IMR-90 (cell line): ENCODE results near the gene GAPVD1. TPM values are rescaled to one million over a fixed set of nuclear protein-coding genes. Genes with fewer than 3 reads are reported as not detected.

Source experiments
- ATAC-seq: fragments of 200-7000 bp; cut with Tn5 transposase; 2 replicates; pipeline ENCODE4 v1.9.1; 2020; ENCODE audit warnings: low read depth, mild to moderate bottlenecking, moderate library complexity
- BruUV-seq: library from RNA; stranded (reverse); fragments of 400-500 nt; replicated peaks from 2 replicates; lab custom pipeline; 2021; lab: Mats Ljungman, UMichigan
- CTCF ChIA-PET: fragments of 300-600 bp; formaldehyde crosslinking; extraction: SDS; loops from one replicate; lab custom pipeline; 2021; ENCODE audit warnings: antibody characterized with exemption; lab: Yijun Ruan, JAX
- POLR2A ChIA-PET: fragments of 300-600 bp; sonication (Branson Sonifier 250); formaldehyde crosslinking; loops from one replicate; lab custom pipeline; 2022; ENCODE audit warnings: antibody characterized with exemption; ENCODE audit not compliant: unreplicated experiment; lab: Charles Lee
- DNase-seq: peaks from one replicate; pipeline ENCODE4 v3.0.0; 2013
- H2AFZ ChIP-seq: replicated peaks from 2 replicates; pipeline ENCODE3; 2013; ENCODE audit warnings: low read length, mild to moderate bottlenecking; ENCODE audit not compliant: poor library complexity
- H2AK5ac ChIP-seq: 2 replicates; pipeline ENCODE4 v1.6.1; 2013; ENCODE audit warnings: low read depth, low read length, inconsistent platforms
- H2AK9ac ChIP-seq: replicated peaks from 2 replicates; pipeline ENCODE3; 2013; ENCODE audit warnings: mild to moderate bottlenecking, low read depth, low read length, moderate library complexity; ENCODE audit not compliant: poor library complexity
- H2BK120ac ChIP-seq: 2 replicates; pipeline ENCODE4 v1.6.1; 2013; ENCODE audit warnings: low read depth, low read length, inconsistent platforms
- H2BK15ac ChIP-seq: 3 replicates; pipeline ENCODE4 v1.6.1; 2013; ENCODE audit warnings: low read depth, low read length, inconsistent platforms
- H2BK20ac ChIP-seq: 2 replicates; pipeline ENCODE4 v1.6.1; 2013; ENCODE audit warnings: low read depth, mild to moderate bottlenecking, inconsistent platforms, low read length, moderate library complexity
- H2BK5ac ChIP-seq: 2 replicates; pipeline ENCODE4 v1.6.1; 2013; ENCODE audit warnings: mild to moderate bottlenecking, low read depth, low read length, inconsistent platforms; ENCODE audit not compliant: poor library complexity, severe bottlenecking
- H3K14ac ChIP-seq: replicated peaks from 2 replicates; pipeline ENCODE4 v1.6.1; 2013; ENCODE audit warnings: low read depth, low read length, inconsistent platforms
- H3K18ac ChIP-seq: 2 replicates; pipeline ENCODE4 v1.6.1; 2013; ENCODE audit warnings: low read depth, low read length, control low read depth
- H3K23ac ChIP-seq: 2 replicates; pipeline ENCODE4 v1.6.1; 2013; ENCODE audit warnings: low read depth, low read length, inconsistent platforms
- H3K27ac ChIP-seq: 2 replicates; pipeline ENCODE4 v1.5.1; 2013; ENCODE audit warnings: mild to moderate bottlenecking, control low read depth, low read length; ENCODE audit not compliant: insufficient read depth
- H3K27me3 ChIP-seq: 2 replicates; pipeline ENCODE4 v1.6.1; 2013; ENCODE audit warnings: low read length; ENCODE audit not compliant: control insufficient read depth, insufficient read depth
- H3K36me3 ChIP-seq: 2 replicates; pipeline ENCODE4 v1.6.1; 2013; ENCODE audit warnings: low read length, mixed read lengths; ENCODE audit not compliant: control insufficient read depth, insufficient read depth
- H3K4ac ChIP-seq: 2 replicates; pipeline ENCODE4 v1.6.1; 2013; ENCODE audit warnings: low read depth, low read length, inconsistent platforms
- H3K4me1 ChIP-seq: 2 replicates; pipeline ENCODE4 v1.6.1; 2013; ENCODE audit warnings: low read length, mixed read lengths; ENCODE audit not compliant: control insufficient read depth, insufficient read depth
- H3K4me2 ChIP-seq: 2 replicates; pipeline ENCODE4 v1.6.1; 2013; ENCODE audit warnings: low read depth, mild to moderate bottlenecking, control low read depth, low read length, moderate library complexity
- H3K4me3 ChIP-seq: 2 replicates; pipeline ENCODE4 v1.5.1; 2013; ENCODE audit warnings: low read depth, mild to moderate bottlenecking, control low read depth, low read length, moderate library complexity; ENCODE audit not compliant: insufficient read depth
- H3K56ac ChIP-seq: 2 replicates; pipeline ENCODE4 v1.6.1; 2013; ENCODE audit warnings: low read length, inconsistent platforms; ENCODE audit not compliant: insufficient read depth; ENCODE audit errors: extremely low read depth
- H3K79me1 ChIP-seq, 2 experiments: 2 replicates each; pipeline ENCODE4 v1.6.1; 2013; ENCODE audit warnings: low read length in 2 of 2, inconsistent platforms in 1 of 2, low read depth in 1 of 2
- H3K9ac ChIP-seq: 2 replicates; pipeline ENCODE4 v1.6.1; 2013; ENCODE audit warnings: low read depth, low read length, control low read depth
- H3K9me1 ChIP-seq: 2 replicates; pipeline ENCODE4 v1.6.1; 2013; ENCODE audit warnings: low read length, inconsistent platforms; ENCODE audit not compliant: insufficient read depth
- H3K9me3 ChIP-seq: 2 replicates; pipeline ENCODE4 v1.6.1; 2013; ENCODE audit warnings: low read length; ENCODE audit not compliant: control insufficient read depth, insufficient read depth
- H4K20me1 ChIP-seq: 2 replicates; pipeline ENCODE4 v1.6.1; 2013; ENCODE audit warnings: low read length, inconsistent platforms; ENCODE audit not compliant: insufficient read depth
- H4K5ac ChIP-seq: 2 replicates; pipeline ENCODE4 v1.6.1; 2013; ENCODE audit warnings: mild to moderate bottlenecking, low read depth, low read length, control low read depth
- H4K8ac ChIP-seq, 2 experiments: 2 replicates each; pipeline ENCODE4 v1.6.1; 2013; ENCODE audit warnings: low read depth in 2 of 2, low read length in 2 of 2, control low read depth in 1 of 2, inconsistent platforms in 1 of 2
- H4K91ac ChIP-seq: 2 replicates; pipeline ENCODE4 v1.6.1; 2013; ENCODE audit warnings: low read depth, low read length, inconsistent platforms; ENCODE audit not compliant: insufficient read depth
- BHLHE40 ChIP-seq: fragments of 150-350 bp; IDR thresholded peaks from 2 replicates; pipeline ENCODE4 v1.6.1; 2016; ENCODE audit warnings: mild to moderate bottlenecking, low read depth, low read length
- CEBPB ChIP-seq: IDR thresholded peaks from 2 replicates; pipeline ENCODE4 v1.6.1; 2012; ENCODE audit warnings: low read depth, low read length, improper control_type of control experiment
- CHD1 ChIP-seq: IDR thresholded peaks from 2 replicates; pipeline ENCODE4 v1.6.1; 2012; ENCODE audit warnings: low read depth, low read length, improper control_type of control experiment
- FOS ChIP-seq: fragments of 150-350 bp; IDR thresholded peaks from 2 replicates; pipeline ENCODE4 v1.6.1; 2016; ENCODE audit warnings: low read depth, low read length
- MAFK ChIP-seq: IDR thresholded peaks from 2 replicates; pipeline ENCODE4 v1.6.1; 2012; ENCODE audit warnings: low read depth, low read length, improper control_type of control experiment
- MAZ ChIP-seq: IDR thresholded peaks from 2 replicates; pipeline ENCODE4 v1.6.1; 2012; ENCODE audit warnings: low read depth, mild to moderate bottlenecking, low read length, improper control_type of control experiment, moderate library complexity, borderline replicate concordance
- MXI1 ChIP-seq: IDR thresholded peaks from 2 replicates; pipeline ENCODE4 v1.6.1; 2012; ENCODE audit warnings: low read depth, mild to moderate bottlenecking, low read length, moderate library complexity, borderline replicate concordance
- NFE2L2 ChIP-seq: fragments of 150-350 bp; IDR thresholded peaks from 2 replicates; pipeline ENCODE4 v1.6.1; 2016; ENCODE audit warnings: low read depth, mild to moderate bottlenecking, low read length
- POLR2A ChIP-seq: IDR thresholded peaks from 2 replicates; pipeline ENCODE4 v1.6.1; 2012; ENCODE audit warnings: mild to moderate bottlenecking, low read depth, low read length
- RAD21 ChIP-seq: IDR thresholded peaks from 2 replicates; pipeline ENCODE4 v1.6.1; 2012; ENCODE audit warnings: low read length, improper control_type of control experiment
- RCOR1 ChIP-seq: IDR thresholded peaks from 2 replicates; pipeline ENCODE4 v1.6.1; 2012; ENCODE audit warnings: mild to moderate bottlenecking, low read length, improper control_type of control experiment; ENCODE audit not compliant: insufficient replicate concordance
- RFX5 ChIP-seq: IDR thresholded peaks from 2 replicates; pipeline ENCODE4 v1.8.0; 2012; ENCODE audit warnings: low read depth, mild to moderate bottlenecking, low read length, moderate library complexity
- SMC3 ChIP-seq: fragments of 150-350 bp; IDR thresholded peaks from 2 replicates; pipeline ENCODE4 v1.6.1; 2016; ENCODE audit warnings: low read depth, mild to moderate bottlenecking, antibody characterized with exemption, low read length, moderate library complexity
- WGBS, 2 experiments: methylation state at CpG; one replicate each; pipeline versions ENCODE4 v1.1.5 to v1.1.7; 2013; ENCODE audit warnings: missing lambda C conversion rate in 2 of 2; ENCODE audit not compliant: insufficient read length in 1 of 2; ENCODE audit errors: extremely low coverage in 2 of 2; 5-methylcytosine and 5-hydroxymethylcytosine counted together
- dilution Hi-C: fragments of 300-500 bp; cut with HindIII; formaldehyde crosslinking; loops from one replicate; pipeline ENCODE4 v1.14.3; 2018; ENCODE audit warnings: low sequenced_read_pairs; ENCODE audit not compliant: unreplicated experiment
- in situ Hi-C: fragments of 300-500 bp; cut with MboI; formaldehyde crosslinking; loops from 3 replicates; pipeline ENCODE4 v1.14.3; 2019; ENCODE audit warnings: low sequenced_read_pairs, inconsistent platforms, mixed read lengths
- intact Hi-C: fragments of 100-400 bp; cut with micrococcal nuclease; formaldehyde crosslinking; loops from 2 replicates; pipeline ENCODE4 v1.10.0; 2022
- polyA plus RNA-seq, 3 experiments: library from polyadenylated mRNA; depleted of rRNA; stranded (reverse); fragments of >200 nt; gene quantifications; 2 replicates each; pipeline ENCODE4 v1.2.3, GENCODE V29; 2012; ENCODE audit warnings: low replicate concordance in 1 of 3
- total RNA-seq: library from RNA; depleted of rRNA; stranded (reverse); fragments of >200 nt; gene quantifications from 2 replicates; pipeline ENCODE4 v1.2.3, GENCODE V29; 2012
- TF ChIP-seq, protein P1 (sequence below): fragments of 150-350 bp; IDR thresholded peaks from 2 replicates; pipeline ENCODE4 v1.6.1; 2016; ENCODE audit warnings: low read depth, mild to moderate bottlenecking, low read length, moderate library complexity, borderline replicate concordance
- TF ChIP-seq, protein P2 (sequence below): fragments of 150-350 bp; IDR thresholded peaks from 2 replicates; pipeline ENCODE4 v1.6.1; 2017; ENCODE audit warnings: mild to moderate bottlenecking, antibody characterized with exemption, low read length, low read depth
- TF ChIP-seq, protein P3 (sequence below): conservative IDR thresholded peaks from 2 replicates; pipeline ENCODE4 v1.5.1; 2012; ENCODE audit warnings: mild to moderate bottlenecking, low read depth, low read length, improper control_type of control experiment

GAPVD1 gene
- total and polyA plus RNA-seq, 2 of the 4 experiments (the other 2 are of a cell fraction) = 13.8 to 50.9 TPM

DNA sequence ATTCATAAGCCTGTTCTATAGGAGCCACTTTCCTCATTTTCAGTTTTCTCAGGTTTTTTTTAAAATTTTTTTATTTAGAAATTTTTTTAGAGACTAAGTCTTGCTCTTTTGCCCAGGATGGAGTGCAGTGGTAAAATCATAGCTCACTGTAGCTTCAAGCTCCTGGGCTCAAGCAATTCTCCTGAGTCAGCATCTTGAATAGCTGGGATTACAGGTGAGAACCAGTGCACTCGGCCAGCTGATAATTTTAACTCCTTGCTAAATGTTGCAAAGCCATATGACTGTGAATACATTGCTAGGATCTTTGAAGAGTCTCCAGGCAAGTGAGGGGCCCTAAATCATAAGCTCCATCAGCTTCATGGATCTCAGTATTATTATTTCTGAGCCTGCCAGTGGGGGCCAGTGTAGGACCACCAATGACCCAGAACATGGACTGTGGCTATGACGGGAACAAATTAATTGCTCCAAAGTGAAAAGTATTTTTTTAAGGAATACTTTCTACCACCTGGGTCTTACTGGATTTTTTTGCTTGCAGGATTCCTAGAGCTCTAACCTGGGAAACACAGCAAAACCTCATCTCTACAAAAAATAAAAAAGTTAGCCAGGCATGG lies 5.7 kb upstream of the GAPVD1 start:
- no peaks in the 10 kb centered on the region for H3K4me1 ChIP-seq
- H3K9me3 ChIP-seq = no peaks in the 10 kb centered on the region
- ChIA-PET POLR2A (interaction anchor here (0.8 kb wide), 1 partner anchor 15 kb away, joined by 4 read pairs; the partner anchor contains the start of gene HSPA5), CTCF (interaction anchor here (0.7 to 1.2 kb wide), 2 partner anchors 111 to 404 kb away, joined by 3 read pairs; no protein-coding TSS in a partner anchor)
- H2AFZ ChIP-seq = no peak overlapping the region
- no peak overlapping the region for H3K4me2 ChIP-seq
- no TSS peak for BruUV-seq
- no peak overlapping the region for H3K14ac ChIP-seq
- H2AK5ac ChIP-seq = no peak overlapping the region
- no CpG with 5 or more reads among the region's 2 CpGs for WGBS, 2 experiments
- intact Hi-C loops (loop anchor here (2.0 kb wide), 1 partner anchor 119 kb away; no protein-coding TSS in a partner anchor), dilution Hi-C loops (no loop called here), in situ Hi-C loops (no loop called here)
- H2BK5ac ChIP-seq = no peak overlapping the region
- peak; percentile 59; the same call in 1 of the 2 replicates for ATAC-seq
- H2BK20ac ChIP-seq = no peak overlapping the region
- no peak overlapping the region for H3K9ac ChIP-seq
- no peak overlapping the region for H2BK15ac ChIP-seq
- H3K56ac ChIP-seq = no peak overlapping the region
- H3K79me1 ChIP-seq = no peaks in the 10 kb centered on the region
- H3K23ac ChIP-seq = no peak overlapping the region
- no peak overlapping the region for H4K5ac ChIP-seq
- H2BK120ac ChIP-seq = no peak overlapping the region
- H4K8ac ChIP-seq = no peak overlapping the region
- no peak overlapping the region for H2AK9ac ChIP-seq
- no peaks in the 10 kb centered on the region for H4K20me1 ChIP-seq
- H3K9me1 ChIP-seq = no peaks in the 10 kb centered on the region
- no peak overlapping the region for H3K18ac ChIP-seq
- no peak for TF ChIP-seq CEBPB
- no peak for TF ChIP-seq MXI1
- no peak for TF ChIP-seq CHD1
- TF ChIP-seq, protein P1, sequence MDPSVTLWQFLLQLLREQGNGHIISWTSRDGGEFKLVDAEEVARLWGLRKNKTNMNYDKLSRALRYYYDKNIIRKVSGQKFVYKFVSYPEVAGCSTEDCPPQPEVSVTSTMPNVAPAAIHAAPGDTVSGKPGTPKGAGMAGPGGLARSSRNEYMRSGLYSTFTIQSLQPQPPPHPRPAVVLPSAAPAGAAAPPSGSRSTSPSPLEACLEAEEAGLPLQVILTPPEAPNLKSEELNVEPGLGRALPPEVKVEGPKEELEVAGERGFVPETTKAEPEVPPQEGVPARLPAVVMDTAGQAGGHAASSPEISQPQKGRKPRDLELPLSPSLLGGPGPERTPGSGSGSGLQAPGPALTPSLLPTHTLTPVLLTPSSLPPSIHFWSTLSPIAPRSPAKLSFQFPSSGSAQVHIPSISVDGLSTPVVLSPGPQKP = no peak
- no peak for TF ChIP-seq FOS
- no peak for TF ChIP-seq BHLHE40
- no peak for TF ChIP-seq MAZ
- TF ChIP-seq, protein P2, sequence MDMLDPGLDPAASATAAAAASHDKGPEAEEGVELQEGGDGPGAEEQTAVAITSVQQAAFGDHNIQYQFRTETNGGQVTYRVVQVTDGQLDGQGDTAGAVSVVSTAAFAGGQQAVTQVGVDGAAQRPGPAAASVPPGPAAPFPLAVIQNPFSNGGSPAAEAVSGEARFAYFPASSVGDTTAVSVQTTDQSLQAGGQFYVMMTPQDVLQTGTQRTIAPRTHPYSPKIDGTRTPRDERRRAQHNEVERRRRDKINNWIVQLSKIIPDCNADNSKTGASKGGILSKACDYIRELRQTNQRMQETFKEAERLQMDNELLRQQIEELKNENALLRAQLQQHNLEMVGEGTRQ = no peak
- TF ChIP-seq NFE2L2 = no peak
- no peak for TF ChIP-seq RFX5
- peak; percentile 90 for TF ChIP-seq MAFK
- peak; percentile 60 for TF ChIP-seq RAD21
- no peak for TF ChIP-seq POLR2A
- no peak for TF ChIP-seq RCOR1
- TF ChIP-seq SMC3 = peak; percentile 20; the same call in 1 of the 2 replicates
- TF ChIP-seq, protein P3, sequence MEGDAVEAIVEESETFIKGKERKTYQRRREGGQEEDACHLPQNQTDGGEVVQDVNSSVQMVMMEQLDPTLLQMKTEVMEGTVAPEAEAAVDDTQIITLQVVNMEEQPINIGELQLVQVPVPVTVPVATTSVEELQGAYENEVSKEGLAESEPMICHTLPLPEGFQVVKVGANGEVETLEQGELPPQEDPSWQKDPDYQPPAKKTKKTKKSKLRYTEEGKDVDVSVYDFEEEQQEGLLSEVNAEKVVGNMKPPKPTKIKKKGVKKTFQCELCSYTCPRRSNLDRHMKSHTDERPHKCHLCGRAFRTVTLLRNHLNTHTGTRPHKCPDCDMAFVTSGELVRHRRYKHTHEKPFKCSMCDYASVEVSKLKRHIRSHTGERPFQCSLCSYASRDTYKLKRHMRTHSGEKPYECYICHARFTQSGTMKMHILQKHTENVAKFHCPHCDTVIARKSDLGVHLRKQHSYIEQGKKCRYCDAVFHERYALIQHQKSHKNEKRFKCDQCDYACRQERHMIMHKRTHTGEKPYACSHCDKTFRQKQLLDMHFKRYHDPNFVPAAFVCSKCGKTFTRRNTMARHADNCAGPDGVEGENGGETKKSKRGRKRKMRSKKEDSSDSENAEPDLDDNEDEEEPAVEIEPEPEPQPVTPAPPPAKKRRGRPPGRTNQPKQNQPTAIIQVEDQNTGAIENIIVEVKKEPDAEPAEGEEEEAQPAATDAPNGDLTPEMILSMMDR = peak; percentile 48
- H3K4me3 ChIP-seq = no peak overlapping the region
- H3K27ac ChIP-seq = no peak overlapping the region
- no peak overlapping the region for H3K4ac ChIP-seq
- H3K27me3 ChIP-seq = no peaks in the 10 kb centered on the region
- no peak for DNase-seq
- no peaks in the 10 kb centered on the region for H3K36me3 ChIP-seq
- no peak overlapping the region for H4K91ac ChIP-seq
